Adipocyte (in vitro differentiated cells): ENCODE data around the gene OTOF.

Experiments
- DNase-seq: peaks from one replicate; pipeline ENCODE4 v3.0.0-alpha.2; 2015; ENCODE audit warnings: low read depth
- H3K27me3 ChIP-seq: replicated peaks from 2 replicates; pipeline ENCODE4 v1.7.0; 2013; ENCODE audit warnings: mild to moderate bottlenecking, low read length, moderate library complexity; ENCODE audit not compliant: control insufficient read depth, insufficient read depth
- H3K36me3 ChIP-seq: 2 replicates; pipeline ENCODE4 v1.7.0; 2013; ENCODE audit warnings: low read length, mild to moderate bottlenecking, moderate library complexity; ENCODE audit not compliant: control insufficient read depth, insufficient read depth, severe bottlenecking
- H3K4me1 ChIP-seq: 2 replicates; pipeline ENCODE4 v1.7.0; 2013; ENCODE audit warnings: mild to moderate bottlenecking, low read length, moderate library complexity; ENCODE audit not compliant: control insufficient read depth, insufficient read depth
- H3K4me3 ChIP-seq: 2 replicates; pipeline ENCODE4 v1.7.0; 2013; ENCODE audit warnings: mild to moderate bottlenecking, low read length, moderate library complexity
- H3K9ac ChIP-seq: 2 replicates; pipeline ENCODE4 v1.7.0; 2013; ENCODE audit warnings: mild to moderate bottlenecking, low read length, moderate library complexity
- H3K9me3 ChIP-seq: 2 replicates; pipeline ENCODE4 v1.7.0; 2013; ENCODE audit warnings: mild to moderate bottlenecking, low read length, moderate library complexity; ENCODE audit not compliant: control insufficient read depth

OTOF gene

GRCh38 chr2:26438526-26438925, 39.4 kb downstream of the OTOF start:
- Histone ChIP-seq H3K4me3 (no peak overlapping the region), H3K9ac (peak overlapping the region; percentile 2), H3K36me3 (no peaks in the 10 kb centered on the region), H3K9me3 (no peaks in the 10 kb centered on the region), H3K27me3 (no peaks in the 10 kb centered on the region), H3K4me1 (peaks cover 12% of the 10 kb centered on the region)
- peak; percentile 72 for DNase-seq

DNA sequence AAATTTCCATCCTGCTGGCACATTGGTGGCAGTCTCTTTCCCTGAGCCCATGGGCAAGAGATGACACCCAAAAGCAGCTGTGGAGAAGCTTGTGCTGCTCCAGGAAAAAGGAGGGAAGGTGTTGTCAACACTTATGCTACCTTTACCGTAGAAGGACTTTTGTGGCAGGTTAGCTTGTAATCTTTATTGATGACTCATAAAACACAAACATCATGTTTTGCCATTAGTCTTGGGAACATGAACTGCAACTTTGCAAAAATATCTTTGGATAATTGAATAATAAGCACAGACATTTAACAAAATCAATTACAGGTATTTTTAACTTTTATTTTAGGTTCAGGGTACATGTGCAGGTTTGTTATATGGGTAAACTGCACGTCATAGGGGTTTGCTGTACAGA, 42.8 kb downstream of the OTOF start:
- Histone ChIP-seq H3K27me3 (no peaks in the 10 kb centered on the region), H3K9ac (no peak overlapping the region), H3K36me3 (no peaks in the 10 kb centered on the region), H3K4me1 (peaks cover 25% of the 10 kb centered on the region), H3K4me3 (no peak overlapping the region), H3K9me3 (no peaks in the 10 kb centered on the region)
- DNase-seq, result no peak

DNA sequence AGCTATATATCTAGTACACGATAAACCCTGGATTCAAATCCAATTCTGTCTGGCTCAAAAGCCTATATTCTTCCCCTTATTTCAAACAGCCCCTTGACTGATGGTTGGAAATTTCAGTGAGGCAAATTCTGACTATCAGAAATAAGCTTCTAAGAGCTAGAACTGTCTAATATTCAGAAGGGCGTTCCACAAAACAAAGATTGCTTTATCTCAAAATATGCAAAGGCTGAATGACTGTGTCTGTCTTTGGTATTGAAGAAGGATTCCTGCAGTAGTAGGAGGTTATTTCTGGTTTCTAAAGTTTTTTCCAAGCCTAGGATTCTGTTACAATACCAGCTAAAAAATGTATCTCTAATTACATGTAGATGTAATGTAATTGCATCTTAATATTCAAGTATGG, 45.1 kb downstream of the OTOF start:
- peak; percentile 9 for DNase-seq
- Histone ChIP-seq H3K36me3 (no peaks in the 10 kb centered on the region), H3K4me1 (peaks cover 14% of the 10 kb centered on the region), H3K9me3 (no peaks in the 10 kb centered on the region), H3K4me3 (no peak overlapping the region), H3K9ac (no peak overlapping the region), H3K27me3 (no peaks in the 10 kb centered on the region)

GRCh38 chr2:26432363-26432762, 45.6 kb downstream of the OTOF start:
- Histone ChIP-seq H3K36me3 (no peaks in the 10 kb centered on the region), H3K27me3 (no peaks in the 10 kb centered on the region), H3K9me3 (no peaks in the 10 kb centered on the region), H3K4me1 (peaks cover 14% of the 10 kb centered on the region), H3K4me3 (no peak overlapping the region), H3K9ac (no peak overlapping the region)
- DNase-seq, result no peak

- Histone ChIP-seq H3K4me1 (peaks cover 14% of the 10 kb centered on the region), H3K27me3 (no peaks in the 10 kb centered on the region), H3K9ac (no peak overlapping the region), H3K9me3 (no peaks in the 10 kb centered on the region), H3K4me3 (no peak overlapping the region), H3K36me3 (no peaks in the 10 kb centered on the region)
- DNase-seq, result peak; percentile 43
Observed at GRCh38 chr2:26430826-26431225, 47.1 kb downstream of the OTOF start.

- H3K9ac ChIP-seq, result no peak overlapping the region
- no peak for DNase-seq
- no peak overlapping the region for H3K4me3 ChIP-seq
- H3K4me1 ChIP-seq, result peaks cover 14% of the 10 kb centered on the region
- H3K36me3 ChIP-seq, result no peaks in the 10 kb centered on the region
- H3K9me3 ChIP-seq, result no peaks in the 10 kb centered on the region
- H3K27me3 ChIP-seq, result no peaks in the 10 kb centered on the region
Observed at GRCh38 chr2:26429779-26430578, 47.9 kb downstream of the OTOF start.

GRCh38 chr2:26428846-26429245, 49.1 kb downstream of the OTOF start:
- H3K36me3 ChIP-seq, result no peaks in the 10 kb centered on the region
- no peaks in the 10 kb centered on the region for H3K9me3 ChIP-seq
- peaks cover 14% of the 10 kb centered on the region for H3K4me1 ChIP-seq
- H3K4me3 ChIP-seq, result no peak overlapping the region
- no peak overlapping the region for H3K9ac ChIP-seq
- no peak for DNase-seq
- no peaks in the 10 kb centered on the region for H3K27me3 ChIP-seq

GRCh38 chr2:26424221-26424620, 53.7 kb downstream of the OTOF start:
- DNase-seq, result no peak
- H3K4me3 ChIP-seq, result no peak overlapping the region
- no peaks in the 10 kb centered on the region for H3K9me3 ChIP-seq
- no peak overlapping the region for H3K9ac ChIP-seq
- no peaks in the 10 kb centered on the region for H3K4me1 ChIP-seq
- no peaks in the 10 kb centered on the region for H3K27me3 ChIP-seq
- H3K36me3 ChIP-seq, result no peaks in the 10 kb centered on the region

GRCh38 chr2:26423750-26424149, 54.2 kb downstream of the OTOF start:
- Histone ChIP-seq H3K9ac (no peak overlapping the region), H3K4me1 (no peaks in the 10 kb centered on the region), H3K9me3 (no peaks in the 10 kb centered on the region), H3K27me3 (no peaks in the 10 kb centered on the region), H3K4me3 (no peak overlapping the region), H3K36me3 (no peaks in the 10 kb centered on the region)
- no peak for DNase-seq

GRCh38 chr2:26422947-26423629, 54.8 kb downstream of the OTOF start:
- Histone ChIP-seq H3K36me3 (no peaks in the 10 kb centered on the region), H3K9me3 (no peaks in the 10 kb centered on the region), H3K9ac (no peak overlapping the region), H3K27me3 (no peaks in the 10 kb centered on the region), H3K4me1 (no peaks in the 10 kb centered on the region), H3K4me3 (no peak overlapping the region)
- DNase-seq, result no peak

GRCh38 chr2:26421961-26422360, 56.0 kb downstream of the OTOF start:
- no peak for DNase-seq
- no peak overlapping the region for H3K4me3 ChIP-seq
- H3K9me3 ChIP-seq, result no peaks in the 10 kb centered on the region
- no peaks in the 10 kb centered on the region for H3K4me1 ChIP-seq
- no peaks in the 10 kb centered on the region for H3K36me3 ChIP-seq
- no peak overlapping the region for H3K9ac ChIP-seq
- no peaks in the 10 kb centered on the region for H3K27me3 ChIP-seq
